Stimulated activated CD4-positive, alpha-beta T cell treated with anti-CD3 and anti-CD28 coated beads, Interleukin-15, amount 100 ng/mL, for 24 hours (primary cell): ENCODE data around the gene NECAB2.

ENCODE experiments used
- DNase-seq: peaks from one replicate; pipeline ENCODE4 v3.0.0-alpha.2; 2020

NECAB2 gene

DNA sequence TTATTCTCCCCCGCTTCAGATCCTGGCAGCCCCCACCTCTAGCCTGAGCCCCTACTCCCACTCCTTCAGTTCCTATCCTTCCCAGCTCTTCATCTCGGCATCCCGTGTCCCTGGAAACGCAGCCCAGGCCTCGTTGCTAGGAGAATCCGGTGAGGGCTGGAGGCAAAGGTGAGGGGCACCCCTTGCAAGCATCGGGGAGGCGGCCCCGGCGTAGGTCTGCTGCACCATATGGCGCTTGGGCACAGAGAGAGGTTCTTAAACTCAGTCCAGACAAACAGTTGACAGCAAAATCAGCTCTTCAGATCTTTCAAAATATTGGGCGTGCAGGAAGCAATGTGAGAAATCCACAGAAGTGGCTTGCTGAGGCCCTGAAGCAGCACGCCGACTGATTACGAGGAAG is 59.6 kb downstream of the NECAB2 start:
- DNase-seq, result no peak

DNA sequence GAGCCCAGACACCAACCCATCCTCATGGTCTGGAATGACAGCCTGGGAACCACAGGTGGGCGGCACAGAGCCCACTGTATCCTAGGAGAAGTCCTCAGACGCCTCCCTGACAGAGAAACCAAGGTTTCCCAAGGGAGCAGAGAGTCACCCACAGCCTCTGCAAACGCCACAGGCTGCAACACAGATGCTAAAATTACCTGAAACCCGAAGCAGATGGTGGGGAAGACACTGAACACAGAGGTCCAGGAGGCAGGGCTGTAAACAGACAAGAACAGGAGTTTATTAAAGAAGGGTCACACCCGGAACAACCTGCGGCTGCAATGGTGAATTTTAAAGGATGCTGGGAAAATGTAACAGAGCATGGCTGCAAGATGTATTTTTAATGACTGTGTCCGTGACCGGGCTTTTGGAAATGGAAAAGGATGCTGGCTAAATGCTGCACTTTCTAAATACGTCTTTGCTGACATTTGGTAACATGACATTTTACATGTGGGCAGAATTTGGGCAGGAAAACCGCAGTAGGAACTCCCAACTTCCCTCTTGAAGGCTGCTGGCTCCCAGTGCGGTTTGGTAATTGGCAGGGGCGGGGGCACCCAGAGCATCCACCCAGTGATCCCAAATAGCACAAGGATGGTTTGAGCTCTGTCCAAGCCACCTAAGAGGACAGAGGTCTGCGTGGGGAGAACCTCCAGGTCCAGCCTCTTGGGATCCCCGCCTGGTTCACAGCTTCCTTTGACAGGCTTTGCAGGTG is 61.4 kb downstream of the NECAB2 start:
- DNase-seq, result no peak

DNA sequence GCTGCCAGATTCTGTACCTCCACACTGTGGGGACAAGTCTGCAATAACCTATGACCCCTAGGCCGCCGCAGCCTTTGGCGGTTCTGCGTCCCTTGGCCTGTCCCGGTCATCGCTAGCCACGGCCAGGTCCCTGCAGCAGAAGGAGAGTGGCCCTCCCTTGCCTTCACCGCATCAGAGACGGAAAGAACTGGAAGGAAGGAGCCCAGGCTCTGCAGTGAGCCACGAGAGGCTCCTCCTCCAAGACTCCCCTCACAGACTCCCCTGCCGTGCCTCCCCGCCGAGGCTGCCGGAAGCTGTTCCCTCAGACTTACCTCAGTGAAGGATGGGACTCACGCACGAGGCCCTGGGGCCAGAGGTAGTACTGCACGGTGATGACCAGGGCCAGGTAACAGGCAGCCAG is 63.5 kb downstream of the NECAB2 start:
- no peak for DNase-seq

DNA sequence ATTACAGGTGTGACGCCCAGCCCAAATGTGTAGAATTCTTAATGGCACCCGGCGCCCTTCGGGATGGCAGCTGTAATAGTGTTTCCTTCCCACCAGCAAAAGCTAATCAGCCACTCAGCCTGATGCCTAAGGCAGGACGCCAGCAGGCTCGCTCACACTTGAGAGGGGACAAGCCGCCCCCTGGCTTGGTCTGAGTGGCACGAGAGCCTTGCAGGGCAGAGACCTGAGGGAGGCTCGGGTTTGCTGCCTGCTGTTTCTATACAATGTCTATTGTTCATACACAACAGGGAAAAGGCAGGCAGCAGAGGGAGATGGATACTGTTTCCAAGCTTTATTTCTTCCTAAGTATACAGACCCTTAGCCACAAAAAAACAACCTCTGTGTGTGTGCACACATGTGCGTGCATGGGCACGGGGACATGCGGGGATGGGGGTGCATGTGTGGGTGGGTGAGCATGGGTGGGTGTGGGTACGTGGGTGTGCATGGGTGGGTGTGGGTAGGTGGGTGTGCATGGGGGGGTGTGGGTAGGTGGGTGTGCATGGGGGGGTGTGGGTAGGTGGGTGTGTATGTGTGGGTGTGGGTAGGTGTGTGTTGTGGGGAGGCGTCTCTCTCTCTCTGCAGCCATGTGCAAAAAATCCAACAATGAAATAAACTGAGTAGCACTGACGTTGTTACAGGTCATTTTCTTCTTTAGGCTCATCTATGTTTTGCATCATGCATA is 64.6 kb downstream of the NECAB2 start:
- DNase-seq, result no peak

DNA sequence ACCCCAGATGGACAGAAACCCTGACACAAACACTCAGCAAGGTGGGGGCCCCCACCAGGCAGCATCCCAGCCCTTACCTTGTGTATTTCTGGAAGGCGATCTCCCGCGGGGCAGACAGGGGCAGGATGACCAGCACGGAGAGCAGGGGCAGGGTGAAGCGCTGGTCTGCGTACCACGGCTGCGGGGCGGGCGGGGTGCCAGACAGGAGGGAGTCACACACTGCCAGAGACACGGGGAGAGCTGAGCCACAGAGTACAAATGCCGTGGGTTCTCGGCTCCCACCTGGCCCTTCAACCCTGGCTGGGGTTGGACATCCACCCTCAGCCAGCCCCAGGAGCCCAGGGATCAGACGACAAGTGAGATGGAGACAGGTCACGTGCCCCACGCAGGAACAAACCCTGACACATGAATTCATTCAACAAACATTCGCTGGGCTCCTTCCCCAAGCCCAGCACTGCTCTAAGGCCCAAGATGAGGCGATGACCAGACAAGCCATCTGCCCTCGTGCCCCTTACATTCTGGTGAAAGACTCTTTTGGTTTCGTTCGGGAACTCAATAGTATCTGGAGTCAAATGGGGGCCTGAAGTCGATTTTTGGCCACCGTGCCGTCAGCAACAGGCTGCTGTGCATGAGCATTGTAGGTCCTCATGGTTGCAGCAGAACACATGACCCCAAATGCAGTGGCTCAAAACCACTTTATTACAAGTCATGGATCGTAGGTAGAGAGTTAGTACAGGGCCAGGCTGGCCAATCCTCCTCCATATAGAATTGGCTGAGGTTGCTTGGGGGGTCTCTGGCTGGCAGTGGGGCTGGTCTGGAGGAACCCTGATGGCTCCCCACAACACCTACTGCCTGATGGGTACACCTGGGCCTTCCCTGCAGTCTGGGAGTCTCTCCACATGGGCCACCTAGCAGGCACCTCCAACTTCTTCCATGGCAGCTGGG is 65.5 kb downstream of the NECAB2 start:
- DNase-seq, result no peak

DNA sequence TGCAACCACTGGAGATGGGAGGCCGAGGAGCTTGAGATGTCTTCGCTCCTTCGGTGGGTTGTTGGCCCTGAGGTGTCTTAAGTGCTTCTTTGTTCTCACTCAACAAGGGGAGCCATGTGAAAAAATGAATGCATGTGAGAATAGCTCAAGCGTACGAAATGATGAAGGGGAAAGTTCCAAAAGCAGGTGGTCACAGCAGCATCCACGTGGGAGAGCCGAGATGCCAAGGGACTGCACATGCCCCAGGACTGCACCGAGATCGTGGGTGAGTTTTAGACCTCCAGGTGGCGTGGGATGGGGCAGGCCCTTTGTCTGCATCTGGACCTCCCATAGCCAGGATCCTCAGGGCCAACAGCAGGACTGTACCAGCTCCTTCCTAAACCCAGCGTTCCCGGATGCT is 66.5 kb downstream of the NECAB2 start:
- no peak for DNase-seq

DNA sequence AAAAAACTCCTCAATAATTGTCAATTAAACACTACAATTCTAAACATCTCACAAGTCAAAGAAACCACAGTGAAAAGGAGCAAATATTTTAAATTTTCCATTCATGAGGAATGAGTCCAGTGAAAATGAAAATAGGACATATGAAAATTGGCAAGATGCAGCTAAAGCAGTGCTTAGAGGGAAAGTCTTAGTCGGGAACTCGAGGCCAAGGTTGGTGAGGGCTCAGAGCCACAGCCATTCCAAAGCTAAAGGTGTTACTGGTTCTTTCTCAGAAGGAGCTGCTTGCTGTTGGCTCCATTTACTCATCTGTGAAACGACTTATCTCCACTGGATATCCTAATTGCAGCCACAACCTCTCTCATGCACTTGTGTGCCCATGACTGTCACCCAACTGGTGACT is 68.1 kb downstream of the NECAB2 start:
- DNase-seq, result no peak

DNA sequence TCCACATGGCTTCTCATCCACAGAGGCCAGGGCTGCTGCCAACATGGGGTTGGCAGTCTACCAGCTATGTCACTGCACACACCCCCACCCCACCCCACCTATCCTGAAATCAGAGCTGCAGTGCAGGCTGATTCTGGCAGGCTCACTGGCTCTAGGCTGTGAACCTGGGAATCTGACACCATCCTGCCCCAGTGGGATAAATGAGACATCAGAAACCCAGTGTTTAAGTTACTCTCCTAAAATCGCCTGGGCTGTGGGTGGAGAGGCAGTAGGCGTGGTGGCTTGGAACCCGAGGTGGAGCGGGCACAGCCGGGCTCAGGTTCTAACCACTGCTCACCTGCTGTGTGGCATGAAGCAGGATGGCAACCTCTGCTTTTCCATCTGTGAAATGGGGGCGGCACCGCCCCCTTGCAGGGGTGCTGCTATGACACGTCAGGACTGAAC is 69.0 kb downstream of the NECAB2 start:
- DNase-seq, result no peak

DNA sequence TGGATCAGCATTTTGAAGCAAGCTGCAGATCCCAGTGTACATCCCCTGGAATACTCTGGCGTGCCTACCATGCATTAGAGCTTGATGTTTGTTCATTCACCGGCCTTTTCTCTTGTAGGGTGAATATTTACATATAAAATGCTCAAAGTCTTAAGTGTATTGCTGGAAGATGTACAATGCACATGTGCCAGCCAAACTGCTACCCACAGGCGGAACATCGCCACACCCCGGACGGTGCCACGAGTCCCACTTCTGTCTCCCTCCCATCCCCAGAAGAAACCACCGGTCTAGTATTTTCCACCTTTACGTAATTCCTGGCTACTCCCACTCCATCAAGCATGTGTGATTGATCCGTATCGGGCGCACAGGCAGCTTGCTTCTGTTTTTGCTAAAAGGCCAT is 70.4 kb downstream of the NECAB2 start:
- no peak for DNase-seq

DNA sequence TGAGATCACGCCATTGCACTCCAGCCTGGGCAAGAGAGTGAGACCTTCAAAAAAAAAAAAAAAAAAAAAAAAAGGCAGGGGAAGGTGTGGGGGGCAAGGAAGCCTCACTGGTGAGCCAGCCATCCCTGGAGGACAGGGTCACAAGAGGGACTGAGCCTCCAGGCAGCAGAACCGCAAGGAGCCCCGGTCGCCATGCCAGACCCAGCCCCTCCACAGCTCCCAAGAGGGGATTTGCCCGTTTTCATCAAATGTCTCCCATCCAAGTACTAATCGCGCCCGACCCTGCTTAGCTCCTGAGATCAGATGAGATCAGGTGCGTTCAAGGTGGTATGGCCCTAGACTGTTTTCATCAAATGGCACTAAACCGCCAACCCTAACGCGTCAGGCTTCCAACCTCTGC is 71.7 kb downstream of the NECAB2 start:
- no peak for DNase-seq

DNA sequence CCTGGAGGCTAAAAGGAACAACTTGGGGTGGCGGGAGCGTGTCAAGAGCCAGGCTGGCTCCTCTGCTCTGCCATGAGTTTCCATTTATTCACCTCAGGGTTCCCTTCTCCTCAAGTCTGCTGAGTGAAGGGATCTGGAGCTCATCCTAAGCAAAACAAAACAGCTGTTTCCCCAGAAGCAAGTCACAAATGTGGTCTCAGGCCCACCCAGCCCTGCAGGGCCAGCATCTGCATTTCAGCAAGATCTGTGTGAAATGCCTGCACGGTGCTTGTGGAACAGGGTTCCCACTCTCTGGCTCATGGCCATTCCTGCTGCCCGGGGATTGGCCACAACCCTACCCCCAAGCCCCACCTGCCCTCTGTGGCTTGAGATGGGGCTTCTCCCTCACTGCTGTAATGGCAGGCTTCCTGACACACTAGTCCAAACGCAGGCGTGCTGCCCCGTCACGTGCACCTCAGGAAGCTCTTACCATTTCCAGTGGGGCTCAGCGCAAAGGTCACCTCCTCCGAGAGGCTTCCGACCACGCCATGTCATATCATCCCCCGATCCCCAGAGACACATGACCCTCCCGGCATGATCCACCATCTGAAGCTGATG is 72.3 kb downstream of the NECAB2 start:
- DNase-seq, result no peak

DNA sequence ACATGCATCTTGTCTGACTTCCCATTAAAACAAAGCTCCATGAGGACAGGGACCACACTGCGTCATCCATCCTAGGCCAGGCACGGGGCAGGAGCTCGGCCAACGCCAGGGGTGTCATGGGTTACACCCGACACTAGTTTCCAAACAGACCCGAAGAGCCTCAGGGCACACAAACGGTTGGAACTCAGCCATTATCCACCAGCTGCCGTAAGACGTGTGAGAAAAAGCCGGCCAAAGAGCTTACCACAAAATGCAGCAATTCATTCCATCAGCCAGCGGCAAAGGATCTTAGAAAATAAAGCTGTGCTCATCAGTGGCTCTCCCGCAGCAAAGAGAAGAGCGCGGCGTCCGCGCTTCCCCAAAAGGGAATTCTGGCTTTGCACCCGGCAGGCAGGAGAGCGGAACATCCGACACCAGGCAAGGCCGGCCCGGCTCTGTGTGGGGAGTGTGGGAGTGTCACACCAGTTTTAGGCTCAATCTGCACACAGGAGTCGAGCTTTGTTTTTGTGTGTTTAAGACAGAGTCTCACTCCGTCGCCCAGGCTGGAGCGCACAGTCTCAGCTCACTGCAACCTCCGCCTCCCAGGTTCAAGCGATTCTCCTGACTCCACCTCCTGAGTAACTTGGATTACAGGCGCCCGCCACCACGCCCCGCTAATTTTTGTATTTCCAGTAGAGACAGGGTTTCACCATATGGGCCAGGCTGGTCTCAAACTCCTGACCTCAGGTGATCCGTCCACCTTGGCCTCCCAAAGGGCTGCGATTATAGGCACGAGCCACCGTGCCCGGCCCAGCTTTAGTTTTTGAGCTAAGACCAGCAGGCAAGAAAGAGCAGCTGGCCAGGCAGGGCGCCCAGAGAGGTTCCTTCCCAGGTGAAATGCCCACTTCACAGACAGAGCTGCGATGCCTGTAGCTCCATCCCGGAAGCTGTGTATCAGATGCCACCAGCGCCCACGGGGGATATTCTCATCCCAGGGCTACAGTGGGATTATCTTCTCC is 73.1 kb downstream of the NECAB2 start:
- no peak for DNase-seq

DNA sequence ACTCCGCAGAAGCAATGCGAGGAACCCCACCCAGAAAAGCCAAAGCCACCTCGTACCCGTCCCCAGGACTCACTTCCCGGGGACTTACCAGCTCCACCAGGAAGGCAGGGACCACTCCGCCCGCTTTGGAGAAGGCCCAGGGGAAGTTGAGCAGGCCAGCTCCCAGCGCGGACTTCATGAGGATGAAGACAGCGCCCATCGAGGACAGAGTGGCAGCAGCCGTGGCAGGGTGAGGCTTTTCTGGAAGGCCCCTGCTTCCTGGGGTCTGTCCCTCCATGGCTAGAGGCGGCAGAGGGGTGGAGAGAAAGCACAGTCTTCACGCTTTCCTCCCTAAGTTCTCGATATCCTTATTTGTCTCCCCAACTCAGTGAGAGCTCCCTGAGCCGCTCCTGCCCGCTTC is 73.8 kb downstream of the NECAB2 start:
- no peak for DNase-seq

DNA sequence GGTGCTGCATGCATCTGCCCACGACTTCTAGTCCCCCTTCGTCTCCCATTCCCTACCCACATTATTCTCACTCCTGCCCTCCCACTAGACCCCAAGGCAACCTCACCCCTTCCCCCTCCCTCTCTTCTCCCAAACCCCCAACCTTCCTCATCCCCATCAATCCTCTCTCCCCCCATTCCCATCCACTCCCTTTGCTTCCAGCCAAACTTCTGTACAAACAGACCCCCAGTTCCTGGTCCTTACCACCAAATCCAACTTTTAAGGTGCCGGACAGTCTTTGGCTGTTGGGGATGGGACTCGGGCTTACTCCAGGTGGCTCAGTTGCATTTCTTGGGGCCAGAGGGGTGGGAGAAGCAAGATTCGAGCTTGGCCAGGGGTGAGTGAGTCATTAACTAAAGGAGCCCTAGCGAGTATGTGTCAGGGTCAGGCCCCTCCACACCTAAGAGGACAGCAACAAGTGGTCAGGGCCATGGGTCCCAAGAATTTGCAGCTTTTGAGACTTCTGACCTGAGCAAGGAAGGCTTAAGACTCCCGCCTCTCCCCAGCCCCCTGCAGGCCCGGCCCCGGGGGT is 74.3 kb downstream of the NECAB2 start, which contains the start of gene SLC38A8:
TSS of gene SLC38A8 (minus strand) at position 488 of the 571 bp plus-strand sequence. CDS start 638 bp downstream, outside the sequence.
- no peak for DNase-seq

DNA sequence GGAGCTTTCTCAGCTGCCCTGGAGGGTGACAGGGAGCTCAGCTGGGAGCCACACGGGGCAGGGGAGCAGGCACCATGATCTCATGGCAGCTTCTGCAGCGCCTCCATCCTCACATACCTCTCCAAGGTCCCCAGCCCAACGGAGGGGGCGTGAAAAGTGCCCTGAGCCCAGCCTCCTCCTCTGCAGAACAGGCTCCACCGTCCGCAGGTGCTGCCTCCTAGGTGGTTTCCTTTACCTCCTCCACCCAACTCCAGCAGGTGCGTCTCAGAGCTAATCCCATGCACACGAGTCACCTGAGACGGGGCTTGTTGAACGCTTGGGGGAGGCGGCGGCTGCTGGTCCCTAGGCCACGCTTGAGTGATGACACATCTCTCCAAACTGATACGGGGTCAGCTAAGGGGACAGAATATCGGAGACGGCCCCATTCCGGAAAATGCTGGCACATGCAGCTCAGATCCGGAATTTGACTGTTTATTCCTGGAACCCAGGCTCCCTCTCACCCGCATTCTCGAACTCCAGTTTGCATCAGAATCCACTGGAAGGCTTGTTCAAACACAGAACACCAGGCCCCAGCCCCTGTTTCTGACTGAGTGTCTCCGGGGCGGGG is 74.9 kb downstream of the NECAB2 start:
- DNase-seq, result no peak

DNA sequence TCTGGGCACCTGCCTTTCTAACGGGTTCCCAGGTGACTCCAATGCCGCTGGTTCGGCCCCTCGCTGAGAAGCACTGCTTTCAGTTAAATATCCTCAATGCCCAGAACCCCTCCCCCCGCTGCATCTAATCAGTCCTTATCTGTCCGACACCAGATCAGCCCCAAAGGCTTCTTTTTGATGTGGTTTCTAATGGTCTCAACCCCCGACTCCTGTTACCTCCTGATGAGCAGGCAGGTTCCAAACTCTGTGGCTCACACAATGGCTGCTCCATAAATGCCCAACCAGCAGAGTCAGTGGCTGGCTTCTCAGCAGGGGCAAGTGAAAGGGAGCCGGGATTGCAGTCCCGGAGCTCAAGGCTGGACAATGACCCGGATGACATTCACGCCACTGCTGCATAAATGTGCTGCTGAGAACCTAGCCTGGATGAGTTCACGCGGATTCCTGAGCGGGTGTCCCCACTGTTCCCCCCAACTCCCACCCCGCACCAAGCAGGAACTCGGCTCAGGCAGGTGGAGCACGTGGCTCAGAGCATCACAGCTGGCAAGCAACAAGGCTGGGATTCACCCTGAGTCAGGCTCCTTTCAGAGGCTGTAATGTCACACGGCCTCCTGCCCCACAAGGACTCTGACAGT is 75.6 kb downstream of the NECAB2 start:
- no peak for DNase-seq

DNA sequence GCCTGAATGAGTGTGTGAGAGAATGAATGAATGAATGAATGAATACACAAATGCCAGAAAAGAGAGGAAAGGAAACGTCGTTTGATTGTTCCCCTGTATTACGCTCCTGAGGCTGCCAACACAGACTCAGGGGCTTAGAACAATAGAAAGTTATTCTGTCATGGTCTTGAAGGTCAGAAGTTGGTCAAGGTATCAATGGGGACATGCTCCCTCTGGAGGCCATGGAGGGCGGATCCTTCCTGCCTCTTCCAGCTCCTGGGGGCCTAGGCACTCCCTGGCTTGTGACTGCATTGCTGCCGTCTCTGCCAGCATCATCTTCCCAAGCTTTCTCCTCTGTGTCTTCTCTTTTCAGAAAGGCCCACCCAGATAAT is 76.1 kb downstream of the NECAB2 start:
- peak; percentile 24 for DNase-seq

DNA sequence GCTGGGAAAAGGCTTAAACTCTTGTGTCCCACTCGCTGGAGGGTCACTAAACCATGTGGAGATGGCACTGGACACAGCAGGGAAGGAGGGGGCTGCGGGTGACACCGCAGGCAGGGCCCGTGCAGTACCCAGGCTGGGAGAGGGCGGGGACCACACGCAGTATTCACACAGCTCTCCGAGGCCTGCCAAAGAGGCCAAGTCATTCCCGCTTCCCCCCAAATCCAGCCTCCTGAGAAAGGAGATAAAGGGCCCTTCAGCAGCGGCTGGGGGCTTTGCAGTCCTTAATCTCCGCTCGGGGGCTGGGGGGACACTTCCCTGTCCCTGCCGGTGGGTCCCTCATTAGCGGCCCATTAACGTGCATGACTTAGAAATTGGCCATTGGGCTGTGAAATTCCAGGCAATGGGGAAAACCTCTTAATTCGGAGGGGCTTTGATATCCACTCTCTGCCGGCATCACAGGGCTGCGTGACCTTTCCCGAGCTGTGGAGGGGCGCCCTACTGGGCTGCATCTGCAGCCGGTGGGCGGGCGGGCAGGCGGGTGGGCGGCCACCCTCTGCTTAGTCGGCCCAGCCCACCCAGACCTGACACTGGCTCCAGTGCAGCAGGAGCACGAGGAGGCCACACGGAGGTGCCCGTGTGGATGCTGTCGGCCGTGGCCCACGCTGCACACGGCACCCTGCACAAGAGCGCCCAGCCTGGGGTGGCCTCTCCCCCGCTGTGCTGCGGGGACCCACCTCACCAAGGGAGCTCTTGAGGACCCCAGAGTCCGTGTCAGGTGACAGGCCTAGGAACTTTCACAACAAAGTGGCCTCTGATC is 77.2 kb downstream of the NECAB2 start:
- DNase-seq, result no peak

DNA sequence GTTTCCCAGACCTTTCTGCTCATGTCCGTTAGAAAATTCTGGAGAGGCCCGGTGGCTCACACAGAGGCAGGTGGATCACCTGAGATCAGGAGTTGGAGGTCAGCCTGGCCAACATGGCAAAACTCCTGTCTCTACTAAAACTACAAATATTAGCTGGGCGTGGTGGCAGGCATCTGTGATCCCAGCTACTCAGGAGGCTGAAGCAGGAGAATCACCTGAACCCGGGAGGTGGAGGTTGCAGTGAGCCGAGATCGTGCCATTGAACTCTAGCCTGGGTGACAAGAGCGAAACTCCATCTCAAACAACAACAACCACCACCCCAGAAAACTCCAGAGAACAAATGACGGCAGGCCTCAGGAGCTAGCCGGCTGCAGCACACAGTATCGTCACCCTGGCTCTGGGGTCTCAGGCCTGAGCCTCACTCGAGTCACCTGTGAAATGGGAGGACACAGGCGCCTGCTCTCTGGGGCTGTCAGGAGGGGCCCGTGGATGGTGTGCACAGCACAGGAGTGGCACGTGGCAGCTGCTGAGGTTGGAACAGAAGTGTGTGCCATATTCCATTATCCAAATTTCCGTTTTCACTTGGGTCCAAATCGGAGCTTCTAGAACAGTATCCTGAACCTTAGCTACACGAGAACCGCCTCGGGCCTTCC is 77.9 kb downstream of the NECAB2 start:
- DNase-seq, result no peak
